RPMI8226 (cell line): ENCODE results near the gene ZNF562.
"Not testable (repeated sequence)": the region's sequence is repeated elsewhere in the genome, so short reads cannot be mapped to it uniquely, and the experiment has no call there.

Experiments used
- DNase-seq: peaks from one replicate; pipeline ENCODE4 v3.0.0-alpha.2; 2015

ZNF562 gene

DNA sequence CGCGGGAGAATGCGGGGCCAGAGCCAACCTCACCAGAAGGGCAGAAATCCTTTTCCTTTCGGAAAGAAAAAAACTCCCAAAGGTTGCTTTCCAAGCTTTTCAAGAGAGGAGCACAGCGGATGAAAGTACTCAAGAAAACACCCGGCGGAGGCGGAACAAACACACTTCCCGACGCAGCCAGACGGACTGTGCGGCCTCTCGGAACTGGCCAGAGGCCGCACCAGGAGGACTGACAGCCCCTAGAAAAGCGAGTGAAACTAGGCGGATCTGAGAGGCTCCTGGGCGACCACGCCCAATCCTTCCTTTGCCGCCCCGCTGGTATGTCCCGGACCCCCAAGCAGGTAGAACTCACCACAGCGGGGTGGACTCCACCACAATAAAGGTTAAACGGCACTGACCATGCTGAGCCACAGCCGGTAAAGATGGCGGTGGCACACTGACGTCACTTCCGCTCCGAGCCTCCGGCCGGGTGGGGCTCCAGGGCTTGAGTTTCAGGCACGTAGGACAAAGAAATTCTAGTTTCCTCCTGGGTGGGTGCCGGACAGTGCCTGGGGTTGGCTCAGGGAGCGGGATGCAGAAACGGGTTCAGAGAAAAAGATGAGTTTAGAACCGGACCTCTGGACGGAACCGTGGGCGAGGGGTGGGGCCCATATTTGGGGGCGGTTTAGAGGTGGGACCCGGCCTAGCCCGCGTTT is at the start of gene ZNF562:
TSS of gene ZNF562 (minus strand) at position 438 of the 695 bp plus-strand sequence. CDS start 14,356 bp downstream, outside the sequence.
- peak; percentile 90 for DNase-seq

DNA sequence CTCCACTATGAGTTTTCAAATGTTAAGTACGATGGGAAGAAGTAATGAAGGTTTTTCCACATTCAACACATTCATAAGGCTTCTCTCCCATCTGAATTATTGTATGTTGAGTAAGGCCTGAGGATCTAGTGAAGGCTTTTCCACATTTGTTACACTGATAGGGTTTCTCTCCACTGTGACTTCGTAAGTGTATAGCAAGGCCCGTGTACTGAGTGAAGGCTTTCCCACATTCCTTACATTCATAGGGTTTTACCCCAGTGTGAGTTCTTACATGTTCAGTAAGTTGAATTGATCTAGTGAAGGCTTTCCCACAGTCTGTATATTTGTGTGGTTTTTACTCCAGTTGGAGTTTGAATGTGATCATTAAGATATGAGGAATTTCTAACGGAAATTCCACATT is 49.3 kb upstream of the ZNF562 start:
- no peak for DNase-seq

DNA sequence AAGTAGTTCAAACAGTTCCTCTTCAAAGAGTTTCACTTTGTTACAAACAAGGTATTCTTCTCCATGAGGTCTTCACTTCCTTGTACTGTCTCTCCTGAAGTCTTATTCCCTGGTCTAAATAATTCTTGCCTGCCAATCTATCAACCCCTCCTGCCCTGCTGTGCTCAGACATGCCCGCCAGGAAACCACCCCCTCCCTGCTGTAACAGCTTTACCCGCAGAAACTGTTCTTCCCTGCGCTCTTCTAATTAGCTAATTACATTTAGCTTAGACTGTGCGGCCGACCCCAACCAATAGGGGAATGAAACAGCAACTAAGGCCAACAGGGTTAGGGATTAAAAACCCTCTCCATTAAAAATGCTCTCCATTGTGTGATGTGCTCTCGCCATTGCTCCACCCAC is 47.0 kb upstream of the ZNF562 start:
- peak; percentile 13 for DNase-seq

DNA sequence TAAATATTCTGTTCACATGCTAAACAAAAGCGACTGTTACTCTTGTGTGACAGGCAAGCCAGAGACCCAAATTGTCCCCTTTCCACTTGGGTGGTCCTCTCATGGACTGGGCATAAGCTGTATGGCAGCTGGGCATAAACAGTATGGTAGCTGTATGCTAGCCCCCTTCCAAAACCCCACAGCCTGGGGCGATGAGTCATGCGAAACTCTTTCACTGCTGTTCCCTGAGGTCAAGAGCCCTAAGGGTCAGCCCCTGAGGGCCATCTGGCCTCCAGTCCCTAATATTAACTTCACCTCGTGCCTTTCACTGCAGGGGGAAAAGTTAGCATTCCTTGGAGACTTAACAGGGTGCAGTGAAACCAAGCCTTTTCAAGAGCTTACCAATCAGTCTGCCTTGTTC is 45.6 kb upstream of the ZNF562 start:
- no peak for DNase-seq

DNA sequence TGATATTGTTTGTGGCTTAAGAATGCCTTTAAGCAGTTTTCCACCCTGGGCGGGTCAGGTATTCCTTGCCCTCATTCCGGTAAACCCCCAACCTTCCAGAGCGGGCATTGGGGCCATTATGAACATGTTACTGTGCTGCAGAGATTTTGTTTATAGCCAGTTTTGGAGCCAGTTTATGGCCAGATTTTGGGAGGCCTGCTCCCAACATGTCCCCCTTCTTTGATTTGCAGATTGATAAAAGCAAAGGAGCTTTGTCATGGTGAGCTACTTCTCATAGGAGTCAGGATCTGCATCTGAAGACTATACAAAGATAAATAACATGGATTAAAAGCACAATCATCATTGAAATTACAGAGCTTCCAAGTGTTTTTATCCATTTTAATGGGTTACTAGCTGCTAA is 36.9 kb upstream of the ZNF562 start:
- DNase-seq, result no peak

DNA sequence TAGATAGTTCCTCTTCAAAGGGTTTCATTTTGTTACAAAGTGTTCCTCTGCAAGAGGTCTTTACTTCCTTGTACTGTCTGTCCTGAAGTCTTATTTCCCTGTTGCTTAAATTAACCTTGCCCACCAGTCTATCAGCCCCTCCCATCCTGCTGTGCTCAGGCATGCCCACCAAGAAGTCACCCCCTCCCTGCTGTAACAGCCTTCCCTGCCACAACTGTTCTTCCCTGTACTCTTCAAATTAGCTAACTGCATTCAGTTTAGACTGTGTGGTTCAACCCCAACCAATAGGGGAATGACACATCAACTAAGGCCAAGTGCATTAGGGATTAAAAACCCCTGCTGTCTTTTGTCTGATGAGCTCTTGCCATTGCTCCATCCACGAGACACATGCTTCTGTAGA is 34.4 kb upstream of the ZNF562 start:
- DNase-seq, result no peak

DNA sequence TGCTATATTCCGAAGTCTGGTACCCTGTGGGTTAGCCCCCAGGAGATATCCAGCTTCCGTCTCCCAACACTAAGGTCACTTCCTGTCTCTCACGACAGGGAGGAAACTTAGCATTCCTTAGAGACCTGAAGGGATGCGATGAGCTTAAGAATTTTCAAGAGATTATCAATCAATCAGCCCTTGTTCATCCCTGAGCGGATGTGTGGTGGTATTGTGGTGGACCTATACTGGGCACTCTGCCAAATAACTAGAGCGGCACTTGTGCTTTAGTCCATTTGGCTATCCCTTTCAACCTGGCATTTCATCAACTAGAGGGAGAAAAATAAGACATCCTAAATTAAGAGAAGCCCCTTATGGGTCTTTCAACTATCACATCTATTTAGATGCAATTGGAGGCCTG is 30.9 kb upstream of the ZNF562 start:
- no peak for DNase-seq

DNA sequence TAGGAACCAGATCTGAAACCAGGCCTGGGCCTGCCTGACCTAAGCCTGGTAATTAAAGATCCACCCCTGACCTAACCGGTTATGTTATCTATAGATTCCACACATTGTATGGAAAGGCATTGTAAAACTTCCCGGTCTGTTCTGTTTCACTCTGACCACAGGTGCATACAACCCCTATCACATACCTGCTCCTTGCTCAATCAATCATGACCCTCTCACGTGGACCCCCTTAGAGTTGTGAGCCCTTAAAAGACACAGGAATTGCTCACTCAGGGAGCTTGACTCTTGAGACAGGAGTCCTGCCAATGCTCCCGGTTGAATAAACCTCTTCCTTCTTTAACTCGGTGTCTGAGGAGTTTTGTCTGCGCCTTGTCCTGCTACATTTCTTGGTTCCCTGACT is 27.3 kb upstream of the ZNF562 start:
- no peak for DNase-seq

DNA sequence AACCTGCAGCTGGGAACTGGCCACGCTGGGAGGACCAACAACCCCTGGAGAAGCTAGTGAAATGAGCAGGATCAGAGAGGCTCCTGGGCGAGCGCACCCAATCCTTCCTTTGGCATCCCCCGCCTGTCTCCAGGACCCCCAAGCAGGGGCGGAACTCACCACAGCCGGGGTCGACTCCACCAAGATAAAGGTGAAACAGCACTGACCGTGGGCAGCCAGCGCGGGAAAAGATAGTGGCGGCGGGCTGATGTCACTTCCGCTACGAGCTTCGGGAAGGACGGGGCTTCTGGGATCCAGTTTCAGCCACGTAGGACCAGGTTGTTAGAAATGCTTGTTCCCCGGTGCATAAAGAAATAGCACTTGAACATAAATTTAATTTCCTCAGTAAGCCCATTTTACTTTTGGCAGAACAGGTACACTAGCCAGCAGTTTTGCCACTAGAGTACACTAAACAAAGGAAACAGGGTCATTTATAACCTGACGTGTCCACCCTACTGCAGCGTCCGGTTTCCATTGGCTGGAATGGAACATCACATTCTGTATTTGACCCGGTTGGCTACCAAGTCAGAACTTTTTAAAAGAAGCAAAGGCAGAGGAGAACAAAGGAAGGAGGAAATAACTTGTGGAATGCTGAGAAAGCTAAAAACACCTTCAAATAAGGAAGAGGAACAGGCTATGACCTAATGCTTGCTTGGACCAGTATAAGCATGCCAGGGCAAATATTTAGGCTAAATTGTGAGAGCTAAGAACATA is 25.5 kb upstream of the ZNF562 start:
- DNase-seq, result no peak

DNA sequence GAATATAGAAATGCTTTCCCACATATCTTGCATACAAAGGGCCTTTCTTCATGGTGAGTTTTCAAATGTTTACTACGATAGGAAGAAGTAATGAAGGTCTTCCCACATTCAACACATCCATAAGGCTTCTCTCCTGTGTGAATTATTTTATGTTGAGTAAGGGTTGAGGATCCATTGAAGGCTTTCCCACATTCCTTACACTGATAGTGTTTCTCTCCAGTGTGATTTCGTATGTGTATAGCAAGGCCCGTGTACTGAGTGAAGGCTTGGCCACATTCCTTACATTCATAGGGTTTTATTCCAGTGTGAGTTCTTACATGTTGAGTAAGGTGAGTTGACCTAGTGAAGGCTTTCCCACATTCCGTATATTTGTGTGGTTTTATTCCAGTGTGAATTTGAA is 15.4 kb upstream of the ZNF562 start:
- DNase-seq, result not testable (repeated sequence)

DNA sequence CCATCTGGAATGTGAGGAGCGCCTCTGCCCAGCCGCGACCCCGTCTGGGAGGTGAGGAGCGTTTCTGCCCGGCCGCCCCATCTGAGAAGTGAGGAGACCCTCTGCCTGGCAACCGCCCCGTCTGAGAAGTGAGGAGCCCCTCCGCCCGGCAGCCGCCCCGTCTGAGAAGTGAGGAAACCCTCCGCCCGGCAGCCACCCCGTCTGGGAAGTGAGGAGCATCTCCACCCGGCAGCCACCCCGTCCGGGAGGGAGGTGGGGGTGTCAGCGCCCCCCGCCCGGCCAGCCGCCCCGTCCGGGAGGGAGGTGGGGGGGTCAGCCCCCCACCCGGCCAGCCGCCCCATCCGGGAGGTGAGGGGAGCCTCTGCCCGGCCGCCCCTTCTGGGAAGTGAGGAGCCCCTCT is 5.1 kb upstream of the ZNF562 start:
- DNase-seq, result not testable (repeated sequence)

DNA sequence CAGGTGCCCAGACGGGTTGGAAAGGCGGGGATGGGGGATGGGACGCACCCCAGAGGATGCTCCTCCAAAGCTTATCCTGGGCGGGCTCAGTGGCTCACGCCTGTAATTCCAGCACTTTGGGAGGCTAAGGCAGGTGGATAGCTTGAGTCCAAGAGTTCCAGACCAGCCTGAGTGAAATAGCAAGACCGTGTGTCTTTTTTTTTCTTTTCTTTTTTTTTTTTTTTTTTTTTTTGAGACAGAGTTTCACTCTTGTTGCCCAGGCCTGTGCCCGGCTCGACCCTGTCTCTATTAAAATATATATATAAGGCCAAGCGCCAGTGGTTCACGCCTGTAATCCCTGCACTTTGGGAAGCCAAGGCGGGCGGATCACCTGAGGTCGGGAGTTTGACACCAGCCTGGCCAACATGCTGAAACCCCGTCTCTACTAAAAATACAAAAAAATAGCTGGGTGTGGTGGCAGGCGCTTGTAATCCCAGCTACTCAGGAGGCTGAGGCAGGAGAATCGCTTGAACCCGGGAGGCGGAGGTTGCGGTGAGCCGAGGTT is 530 bp upstream of the ZNF562 start:
- not testable (repeated sequence) for DNase-seq

DNA sequence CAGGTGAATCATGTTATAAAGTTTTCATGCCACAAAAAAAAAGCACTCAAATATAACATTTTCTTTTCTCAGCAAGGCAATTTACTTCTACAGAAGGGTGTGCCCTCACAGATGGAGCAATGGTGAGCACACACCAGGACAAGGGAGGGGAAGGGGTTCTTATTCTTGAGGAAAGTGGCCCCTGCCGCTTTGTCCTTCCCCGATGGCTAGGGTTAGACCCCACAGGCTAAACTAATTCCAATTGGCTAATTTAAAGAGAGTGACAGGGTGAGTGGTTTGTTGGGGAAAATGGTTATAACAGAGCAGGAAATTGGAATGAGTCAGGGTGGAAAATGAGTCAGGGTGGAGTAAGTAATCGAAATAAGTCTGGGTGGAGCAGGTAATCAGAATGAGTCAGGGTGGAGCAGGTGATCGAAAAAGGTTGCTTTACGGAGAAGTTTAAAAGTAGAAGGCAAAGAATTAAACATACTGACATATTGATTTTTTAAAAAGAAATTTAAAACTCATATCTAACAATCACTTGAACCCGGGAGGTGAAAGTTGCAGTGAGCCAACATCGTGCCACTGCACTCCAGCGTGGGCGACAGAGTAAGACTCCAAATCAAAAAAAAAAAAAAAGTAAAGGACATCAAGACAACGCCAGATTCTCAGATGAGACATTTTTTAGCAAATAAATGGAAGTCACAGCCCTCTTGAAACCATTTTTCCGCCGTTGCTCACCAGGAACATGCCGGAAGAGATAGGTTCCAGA is 813 bp downstream of the ZNF562 start:
- DNase-seq, result no peak

DNA sequence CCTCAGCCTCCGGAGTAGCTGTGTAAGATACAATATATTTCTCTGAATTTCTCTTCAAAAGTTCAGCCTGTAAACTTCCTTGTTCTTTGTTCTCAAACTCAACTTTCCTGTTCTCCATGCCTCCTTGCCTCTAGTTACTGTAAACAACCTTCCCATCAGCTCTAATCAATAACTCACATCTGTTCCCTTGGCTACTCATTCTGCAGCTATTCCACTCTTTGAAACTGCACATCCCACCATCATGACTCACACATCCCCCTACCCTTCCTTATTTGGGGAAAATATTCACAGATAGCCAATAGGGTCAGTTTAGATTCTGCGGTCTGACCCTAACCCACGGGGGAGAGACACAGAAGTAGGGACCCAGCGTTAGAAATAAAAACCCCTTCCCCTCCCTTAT is 2.0 kb downstream of the ZNF562 start:
- no peak for DNase-seq

DNA sequence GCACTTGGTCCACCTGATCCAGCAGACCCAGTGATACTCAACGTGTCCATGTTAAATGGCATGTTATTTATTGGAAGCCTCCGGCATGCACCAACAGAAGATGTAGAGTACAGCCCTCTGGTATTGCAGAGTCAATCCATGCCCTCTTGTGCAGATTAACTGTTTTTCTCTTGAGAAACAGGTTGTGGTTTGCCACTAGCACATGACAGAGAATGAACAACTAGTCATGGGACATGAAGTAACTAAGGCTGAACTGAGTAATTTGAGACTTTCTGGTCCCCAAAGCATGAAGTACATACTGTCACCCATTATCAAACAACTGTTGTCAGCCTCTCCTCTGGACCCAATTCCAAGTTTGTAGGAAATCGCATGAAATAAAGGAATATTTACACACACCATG is 3.2 kb downstream of the ZNF562 start:
- no peak for DNase-seq

DNA sequence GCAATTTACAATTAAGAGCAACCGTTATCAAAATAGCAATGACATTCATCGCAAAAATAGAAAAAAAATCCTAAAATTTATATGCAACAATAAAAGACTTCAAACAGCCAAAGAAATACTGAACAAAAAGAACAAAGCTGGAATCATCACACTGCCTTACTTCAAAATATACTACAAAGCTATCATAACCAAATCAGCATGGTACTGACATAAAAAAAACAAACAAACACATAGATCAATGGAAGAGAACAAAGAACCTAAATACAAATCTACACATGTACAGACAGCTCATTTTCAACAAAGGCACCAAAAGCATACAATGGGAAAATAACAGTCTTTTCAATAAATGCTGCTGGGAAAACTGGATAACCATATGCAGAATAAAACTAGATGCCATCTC is 6.4 kb downstream of the ZNF562 start:
- DNase-seq, result no peak

DNA sequence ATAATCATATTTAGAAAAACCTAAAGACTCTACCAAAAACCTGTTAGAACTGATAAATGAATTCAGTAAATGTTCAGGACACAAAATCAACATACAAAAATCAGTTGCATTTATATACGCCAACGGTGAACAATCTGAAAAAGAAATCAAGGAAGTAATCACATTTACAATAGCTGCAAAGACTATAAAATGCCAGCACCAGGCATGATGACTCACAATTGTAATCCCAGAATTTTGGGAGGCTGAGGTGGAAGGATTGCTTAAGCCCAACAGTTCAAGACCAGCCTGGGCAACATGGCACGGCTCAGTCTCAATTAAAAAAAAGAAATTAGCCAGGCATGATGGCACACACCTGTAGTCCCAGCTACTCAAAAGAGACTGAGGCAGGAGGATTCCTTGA is 7.0 kb downstream of the ZNF562 start:
- DNase-seq, result no peak

DNA sequence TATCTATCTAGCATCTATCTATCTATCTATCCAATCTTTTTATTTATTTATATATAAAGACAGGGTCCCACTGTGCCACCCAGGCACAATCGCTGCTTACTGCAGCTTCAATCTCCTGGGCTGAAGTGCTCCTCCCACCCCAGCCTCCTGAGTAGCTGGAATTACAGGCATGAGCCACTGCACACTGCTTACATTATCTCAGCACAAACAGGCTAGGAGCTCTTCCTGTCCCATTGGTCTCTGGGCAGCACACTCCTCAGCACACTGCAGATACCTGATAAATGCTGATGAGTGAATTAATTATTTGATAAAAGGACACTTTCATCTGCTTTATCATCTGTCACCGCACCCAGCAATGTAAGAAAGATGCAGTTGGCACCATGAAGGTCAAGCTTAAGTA is 16.1 kb downstream of the ZNF562 start:
- DNase-seq, result no peak

DNA sequence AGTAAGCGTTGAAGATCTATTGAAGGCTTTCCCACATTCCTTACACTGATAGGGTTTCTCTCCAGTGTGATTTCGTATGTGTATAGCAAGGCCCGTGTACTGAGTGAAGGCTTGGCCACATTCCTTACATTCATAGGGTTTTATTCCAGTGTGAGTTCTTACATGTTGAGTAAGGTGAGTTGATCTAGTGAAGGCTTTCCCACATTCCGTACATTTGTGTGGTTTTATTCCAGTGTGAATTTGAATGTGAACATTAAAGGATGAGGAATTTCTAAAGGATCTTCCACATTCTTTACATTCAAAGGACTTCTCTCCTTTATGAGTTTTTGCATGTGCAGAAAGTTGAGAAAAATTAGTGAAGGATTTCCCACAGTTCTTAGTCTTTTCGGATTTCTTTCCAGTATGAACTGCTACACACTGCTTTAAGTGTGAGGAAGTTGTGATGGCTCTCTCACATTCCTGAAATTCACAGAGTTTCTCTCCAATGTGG is 21.8 kb downstream of the ZNF562 start:
- DNase-seq, result not testable (repeated sequence)

DNA sequence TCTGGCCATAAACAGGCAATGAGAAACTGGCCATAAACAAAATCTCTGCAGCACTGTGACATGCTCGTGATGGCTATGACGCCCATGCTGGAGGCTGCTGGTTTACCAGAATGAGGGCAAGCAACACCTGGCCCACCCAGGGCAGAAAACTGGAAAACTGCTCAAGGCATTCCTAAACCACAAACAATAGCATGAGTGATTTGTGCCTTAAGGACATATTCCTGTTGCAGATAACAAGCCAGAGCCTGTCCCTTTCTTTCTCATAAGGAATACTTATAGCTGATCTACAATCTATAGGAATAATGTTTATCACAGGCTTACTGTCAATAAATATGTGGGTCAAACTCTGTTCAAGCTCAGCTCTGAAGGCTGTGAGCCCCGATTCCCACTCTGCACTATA is 23.4 kb downstream of the ZNF562 start:
- not testable (repeated sequence) for DNase-seq

DNA sequence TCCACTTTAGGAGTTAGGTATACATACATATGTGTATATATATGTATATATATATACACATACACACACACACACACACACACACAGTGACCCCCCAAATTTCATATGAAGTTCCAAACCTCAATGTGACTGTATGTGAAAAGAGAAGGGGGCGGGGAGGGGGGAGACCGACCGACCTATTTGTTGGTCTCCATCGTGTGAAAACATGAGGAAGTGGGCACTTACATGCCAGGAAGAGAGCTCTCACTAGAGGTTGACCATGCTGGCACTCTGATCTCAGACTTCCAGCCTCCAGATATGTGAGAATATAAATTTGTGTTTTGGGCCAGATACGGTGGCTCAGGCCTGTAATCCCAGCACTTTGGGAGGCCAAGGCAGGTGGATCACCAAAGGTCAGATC is 24.6 kb downstream of the ZNF562 start:
- no peak for DNase-seq

DNA sequence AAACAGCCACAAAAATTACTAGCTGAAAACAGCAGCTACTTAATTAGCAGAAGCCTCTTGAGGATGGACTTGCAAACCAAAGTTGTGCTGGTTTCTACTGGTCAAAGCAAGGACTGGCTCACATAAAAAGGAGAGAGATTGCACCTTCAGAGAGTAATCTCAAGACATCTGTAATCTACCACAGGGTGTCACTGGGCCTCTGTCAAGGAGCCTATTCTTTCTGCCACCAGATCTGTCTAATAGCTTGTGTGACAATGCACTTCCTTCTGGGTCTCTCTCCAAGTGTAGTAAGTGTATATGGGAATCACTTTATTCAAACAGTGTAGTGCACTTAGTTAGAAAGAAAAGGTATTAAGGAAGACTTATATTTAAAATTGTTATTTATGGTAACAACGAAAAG is 29.4 kb downstream of the ZNF562 start:
- no peak for DNase-seq

DNA sequence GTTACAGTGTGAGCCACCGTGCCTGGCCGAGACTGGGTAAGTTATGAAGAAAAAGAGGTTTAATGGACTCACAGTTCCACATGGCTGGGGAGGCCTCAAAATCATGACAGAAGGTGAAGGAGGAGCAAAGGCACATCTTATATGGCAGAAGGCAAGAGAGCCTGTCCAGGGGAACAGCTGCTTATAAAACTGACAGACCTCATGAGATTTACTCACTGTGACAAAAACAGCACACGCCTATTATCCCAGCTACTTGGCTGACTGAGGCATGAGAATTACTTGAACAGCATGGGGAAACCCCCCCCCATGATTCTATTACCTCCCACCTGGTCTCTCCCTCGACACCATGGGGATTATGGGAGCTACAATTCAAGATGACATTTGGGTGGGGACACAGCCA is 30.4 kb downstream of the ZNF562 start:
- no peak for DNase-seq
